Ascending aorta (tissue), 2 donors: ENCODE results near the gene TCF20. TPM values are rescaled to one million over a fixed set of nuclear protein-coding genes. Genes with fewer than 3 reads are reported as not detected.

ENCODE experiments used
- DNase-seq, 2 donors: peaks; one replicate each; pipeline ENCODE4 v3.0.0-alpha.2; 2019; ENCODE audit warnings: low spot score in 2 of 2
- H3K27ac ChIP-seq, 2 donors: fragments of 200-600 bp; sonication (generic); one replicate each; pipeline ENCODE4 v1.5.1; 2016 to 2017; ENCODE audit warnings: mild to moderate bottlenecking in 1 of 2
- H3K27me3 ChIP-seq: fragments of 200-600 bp; sonication (generic); one replicate; pipeline ENCODE4 v1.5.1; 2017
- H3K36me3 ChIP-seq, 2 donors: fragments of 200-600 bp; sonication (generic); one replicate each; pipeline ENCODE4 v1.5.1; 2016
- H3K4me1 ChIP-seq, 2 donors: fragments of 200-600 bp; sonication (generic); one replicate each; pipeline ENCODE4 v1.5.1; 2016 to 2017; ENCODE audit warnings: mild to moderate bottlenecking in 1 of 2
- H3K4me3 ChIP-seq, 2 donors: fragments of 200-600 bp; sonication (generic); one replicate each; pipeline ENCODE4 v1.5.1; 2016 to 2017; ENCODE audit warnings: mild to moderate bottlenecking in 1 of 2
- H3K9me3 ChIP-seq, 2 donors: fragments of 200-600 bp; sonication (generic); one replicate each; pipeline ENCODE4 v1.5.1; 2016
- CTCF ChIP-seq, 3 experiments: fragments of 200-600 bp in 2 of 3; fragments of 450-650 bp in 1 of 3; sonication (generic) in 2 of 3; IDR thresholded peaks; one replicate each; pipeline ENCODE4 v1.5.1; 2016 to 2019; ENCODE audit warnings: antibody characterized with exemption in 3 of 3, mild to moderate bottlenecking in 1 of 3, moderate library complexity in 1 of 3
- intact Hi-C: fragments of 100-400 bp; cut with DNase I; formaldehyde crosslinking; loops from one replicate; pipeline ENCODE4 v1.15.1; 2023
- total RNA-seq: library from RNA; depleted of rRNA; stranded (reverse); fragments of >200 nt; gene quantifications from one replicate; pipeline ENCODE4 v1.1.0, GENCODE V29; 2016

The TCF20 gene
- total RNA-seq, 1 donor from 2014 or later: 11.9 TPM

GRCh38 chr22:42280140-42280539, 9.7 kb upstream of the TCF20 start:
- Histone ChIP-seq H3K9me3 (no peaks in the 10 kb centered on the region), H3K36me3 (no peaks in the 10 kb centered on the region), H3K4me3 (no peak overlapping the region), H3K27ac (no peak overlapping the region), H3K27me3 (peaks cover 6% of the 10 kb centered on the region), H3K4me1 (peaks cover 3 to 13% of the 10 kb centered on the region in 2 donors)
- DNase-seq: no peak
- intact Hi-C loops: no loop called here
- TF ChIP-seq CTCF (IDR thresholded peaks at IDR 0.05): no peak

GRCh38 chr22:42279425-42280020, 9.1 kb upstream of the TCF20 start:
- H3K27me3 ChIP-seq: peaks cover 6% of the 10 kb centered on the region
- no peaks in the 10 kb centered on the region for H3K36me3 ChIP-seq
- no peaks in the 10 kb centered on the region for H3K9me3 ChIP-seq
- TF ChIP-seq CTCF (IDR thresholded peaks at IDR 0.05): no peak
- peaks cover 3 to 13% of the 10 kb centered on the region in 2 donors for H3K4me1 ChIP-seq
- intact Hi-C loops: loop anchor here (10.0 kb wide), 1 partner anchor 275 kb away; the partner anchor contains the start of gene SERHL2
- H3K4me3 ChIP-seq: no peak overlapping the region
- no peak overlapping the region for H3K27ac ChIP-seq
- no peak for DNase-seq

GRCh38 chr22:42277988-42278776, 7.7 kb upstream of the TCF20 start:
- Histone ChIP-seq H3K27ac (no peak overlapping the region), H3K4me3 (no peak overlapping the region), H3K27me3 (no peaks in the 10 kb centered on the region), H3K4me1 (peaks cover 1 to 4% of the 10 kb centered on the region in 2 donors), H3K9me3 (no peaks in the 10 kb centered on the region), H3K36me3 (no peaks in the 10 kb centered on the region)
- no peak for DNase-seq
- intact Hi-C loops: loop anchor here (10.0 kb wide), 1 partner anchor 277 kb away; the partner anchor contains the start of gene SERHL2
- TF ChIP-seq CTCF (IDR thresholded peaks at IDR 0.05): no peak

GRCh38 chr22:42277232-42277753, 6.8 kb upstream of the TCF20 start:
- no peak overlapping the region for H3K27ac ChIP-seq
- no peaks in the 10 kb centered on the region for H3K36me3 ChIP-seq
- H3K4me3 ChIP-seq: no peak overlapping the region
- H3K4me1 ChIP-seq: no peaks in the 10 kb centered on the region
- H3K9me3 ChIP-seq: no peaks in the 10 kb centered on the region
- TF ChIP-seq CTCF (IDR thresholded peaks at IDR 0.05): no peak
- intact Hi-C loops: loop anchor here (10.0 kb wide), 1 partner anchor 278 kb away; the partner anchor contains the start of gene SERHL2
- no peak for DNase-seq
- no peaks in the 10 kb centered on the region for H3K27me3 ChIP-seq

- DNase-seq: no peak
Measured at GRCh38 chr22:42275970-42276369, 5.5 kb upstream of the TCF20 start.

More at GRCh38 chr22:42275970-42276369, 5.5 kb upstream of the TCF20 start:
- peaks cover 0 to 2% of the 10 kb centered on the region in 2 donors for H3K4me1 ChIP-seq
- H3K27ac ChIP-seq: no peak overlapping the region
- no peak overlapping the region for H3K4me3 ChIP-seq
- no peaks in the 10 kb centered on the region for H3K9me3 ChIP-seq
- intact Hi-C loops: loop anchor here (10.0 kb wide), 1 partner anchor 279 kb away; the partner anchor contains the start of gene SERHL2
- H3K27me3 ChIP-seq: no peaks in the 10 kb centered on the region
- no peaks in the 10 kb centered on the region for H3K36me3 ChIP-seq
- no peak for TF ChIP-seq CTCF (IDR thresholded peaks at IDR 0.05)
